A673 (cell line): ENCODE measurements around the gene NFRKB.

ENCODE experiments used
- EZH2 ChIP-seq: fragments of 200-600 bp; sonication (generic); IDR thresholded peaks from 2 replicates; pipeline ENCODE4 v1.6.1; 2017; ENCODE audit warnings: borderline replicate concordance, low read depth, mild to moderate bottlenecking, mixed read lengths, antibody characterized with exemption, low read length; ENCODE audit not compliant: poor library complexity, severe bottlenecking
- TF ChIP-seq, protein P1 (sequence below): fragments of 300-800, 200-600 bp; sonication (generic); conservative IDR thresholded peaks from 2 replicates; pipeline ENCODE4 v1.5.1; 2017; ENCODE audit warnings: low read depth, mild to moderate bottlenecking, antibody characterized with exemption, low read length, moderate library complexity, mixed read lengths

DNA sequence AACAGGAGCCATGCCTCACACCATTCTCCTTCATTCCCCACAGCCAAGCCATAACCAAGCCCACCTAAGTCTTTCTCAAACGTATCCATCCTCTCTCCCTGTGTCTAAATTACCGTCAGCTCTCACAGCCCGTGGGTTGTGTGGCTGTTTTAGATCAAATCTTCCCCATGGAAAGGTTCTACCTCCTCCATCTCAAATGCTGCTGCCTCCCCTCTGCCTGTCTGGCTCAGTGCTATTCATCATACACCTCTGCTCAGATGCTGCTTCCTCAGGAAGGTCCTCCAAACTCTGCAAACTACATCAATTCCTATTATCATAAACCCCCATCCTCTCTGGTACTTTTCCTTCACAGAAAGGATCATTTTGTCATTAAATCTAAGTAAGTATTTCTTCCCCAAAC is 15.1 kb downstream of the NFRKB start:
- TF ChIP-seq EZH2, result no peak
- TF ChIP-seq, protein P1, sequence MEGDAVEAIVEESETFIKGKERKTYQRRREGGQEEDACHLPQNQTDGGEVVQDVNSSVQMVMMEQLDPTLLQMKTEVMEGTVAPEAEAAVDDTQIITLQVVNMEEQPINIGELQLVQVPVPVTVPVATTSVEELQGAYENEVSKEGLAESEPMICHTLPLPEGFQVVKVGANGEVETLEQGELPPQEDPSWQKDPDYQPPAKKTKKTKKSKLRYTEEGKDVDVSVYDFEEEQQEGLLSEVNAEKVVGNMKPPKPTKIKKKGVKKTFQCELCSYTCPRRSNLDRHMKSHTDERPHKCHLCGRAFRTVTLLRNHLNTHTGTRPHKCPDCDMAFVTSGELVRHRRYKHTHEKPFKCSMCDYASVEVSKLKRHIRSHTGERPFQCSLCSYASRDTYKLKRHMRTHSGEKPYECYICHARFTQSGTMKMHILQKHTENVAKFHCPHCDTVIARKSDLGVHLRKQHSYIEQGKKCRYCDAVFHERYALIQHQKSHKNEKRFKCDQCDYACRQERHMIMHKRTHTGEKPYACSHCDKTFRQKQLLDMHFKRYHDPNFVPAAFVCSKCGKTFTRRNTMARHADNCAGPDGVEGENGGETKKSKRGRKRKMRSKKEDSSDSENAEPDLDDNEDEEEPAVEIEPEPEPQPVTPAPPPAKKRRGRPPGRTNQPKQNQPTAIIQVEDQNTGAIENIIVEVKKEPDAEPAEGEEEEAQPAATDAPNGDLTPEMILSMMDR, result no peak
